Right lobe of liver (tissue), 6 donors: ENCODE data around the gene ZNF567. TPM values are rescaled to one million over a fixed set of nuclear protein-coding genes. Genes with fewer than 3 reads are reported as not detected.
"Not testable (repeated sequence)": the region's sequence is repeated elsewhere in the genome, so short reads cannot be mapped to it uniquely, and the experiment has no call there.

ENCODE experiments used
- ATAC-seq, 4 donors: fragments of 200-7000 bp; cut with Tn5 transposase; one replicate each; pipeline ENCODE4 v1.9.1; 2020; ENCODE audit warnings: mild to moderate bottlenecking in 4 of 4, moderate library complexity in 4 of 4
- DNase-seq, 3 donors: peaks; one replicate each; pipeline ENCODE4 v3.0.0-alpha.2; 2020
- H3K27ac ChIP-seq, 3 donors: fragments of 200-600 bp; one replicate each; pipeline ENCODE4 v1.8.0; 2022
- H3K27me3 ChIP-seq, 2 donors: fragments of 200-600 bp; one replicate each; pipeline ENCODE4 v1.8.0; 2022
- H3K36me3 ChIP-seq, 4 donors: fragments of 200-600 bp; sonication (generic) in 1 of 4; one replicate each; pipeline versions ENCODE4 v1.5.1 to v1.8.0; 2017 to 2022; ENCODE audit warnings: control low read depth in 1 of 4
- H3K4me1 ChIP-seq, 4 donors: fragments of 200-600 bp; sonication (generic) in 1 of 4; one replicate each; pipeline versions ENCODE4 v1.5.1 to v1.8.0; 2017 to 2022; ENCODE audit warnings: control low read depth in 1 of 4
- H3K4me3 ChIP-seq, 3 donors: fragments of 200-600 bp; one replicate each; pipeline ENCODE4 v1.8.0; 2022
- H3K9me3 ChIP-seq, 4 donors: fragments of 200-600 bp; sonication (generic) in 1 of 4; one replicate each; pipeline versions ENCODE4 v1.5.1 to v1.8.0; 2017 to 2022; ENCODE audit warnings: control low read depth in 1 of 4
- CTCF ChIP-seq, 4 donors: fragments of 200-600 bp in 3 of 4; fragments of 450-650 bp in 1 of 4; IDR thresholded peaks; one replicate each; pipeline versions ENCODE4 v1.5.1 to v1.8.0; 2016 to 2022; ENCODE audit warnings: antibody characterized with exemption in 4 of 4, mild to moderate bottlenecking in 2 of 4
- POLR2A ChIP-seq: fragments of 450-650 bp; IDR thresholded peaks from one replicate; pipeline ENCODE4 v1.6.1; 2017; ENCODE audit warnings: antibody characterized with exemption, mild to moderate bottlenecking
- WGBS: methylation state at CpG from one replicate; pipeline ENCODE4 v1.1.6; 2018; ENCODE audit warnings: low coverage, low lambda C conversion rate; ENCODE audit not compliant: insufficient coverage; ENCODE audit errors: missing lambda C conversion rate; 5-methylcytosine and 5-hydroxymethylcytosine counted together
- intact Hi-C, 2 donors: fragments of 100-400 bp; cut with DNase I; formaldehyde crosslinking; loops; one replicate each; pipeline versions ENCODE4 v1.11.2 to v1.14.1; 2022
- total RNA-seq, 6 experiments: library from RNA; depleted of rRNA in 2 of 6; stranded (reverse); fragments of >200 nt in 2 of 6; fragmentation: NEBNext Ultra II Directional in 3 of 6; extraction: Animal tissue kit (Norgen Biotek cat#: 25700) in 3 of 6; gene quantifications; one replicate each; pipeline versions ENCODE4 v1.1.0 to v1.2.4, GENCODE V29; 2016 to 2023
- donor health status: DM: no; HTN: yes; CAD: no.
- donor health status: DM: no; HTN: no; CAD: no.
- donor health status: DM: no; HTN: no; CAD: no.
- donor health status: DM: no; HTN: yes; CAD: no.
- donor health status: DM: no; HTN: yes; CAD: no.

ZNF567 gene
- total RNA-seq, 6 experiments from 2014 or later = 1.1 to 3.4 (median 2.0) TPM

GRCh38 chr19:36709423-36709822 lies 22.0 kb downstream of the ZNF567 start:
- no peak overlapping the region for H3K27ac ChIP-seq
- DNase-seq (no peak), ATAC-seq (no peak)
- H3K36me3 ChIP-seq = peaks cover 0 to 36% (median 16%) of the 10 kb centered on the region in 4 donors
- no peak for TF ChIP-seq POLR2A
- no peak for TF ChIP-seq CTCF (IDR thresholded peaks at IDR 0.05)
- intact Hi-C loops = no loop called here
- H3K4me3 ChIP-seq = no peak overlapping the region
- no peaks in the 10 kb centered on the region for H3K27me3 ChIP-seq
- 95% methylated on average over 2 of the region's 2 CpGs for WGBS
- H3K4me1 ChIP-seq = no peaks in the 10 kb centered on the region
- H3K9me3 ChIP-seq = peaks cover 3 to 71% (median 35%) of the 10 kb centered on the region in 4 donors

GRCh38 chr19:36719687-36720556 lies 32.5 kb downstream of the ZNF567 start:
- intact Hi-C loops = no loop called here
- DNase-seq = no peak
- H3K4me3 ChIP-seq = no peak overlapping the region
- peaks cover 8 to 80% (median 62%) of the 10 kb centered on the region in 4 donors for H3K9me3 ChIP-seq
- TF ChIP-seq CTCF (IDR thresholded peaks at IDR 0.05) (no peak), POLR2A (no peak)
- H3K36me3 ChIP-seq = peaks cover 0 to 60% (median 12%) of the 10 kb centered on the region in 4 donors
- no peaks in the 10 kb centered on the region for H3K27me3 ChIP-seq
- no peaks in the 10 kb centered on the region for H3K4me1 ChIP-seq
- WGBS = 97% methylated on average over 9 of the region's 10 CpGs
- no peak overlapping the region for H3K27ac ChIP-seq
- no peak for ATAC-seq

GRCh38 chr19:36736166-36736565 lies 48.8 kb downstream of the ZNF567 start:
- 73% methylated on average over 5 of the region's 9 CpGs for whole genome bisulfite sequencing

GRCh38 chr19:36745870-36746269 lies 58.5 kb downstream of the ZNF567 start:
- peaks cover 0 to 28% (median 6%) of the 10 kb centered on the region in 4 donors for H3K36me3 ChIP-seq

More at GRCh38 chr19:36736166-36736565, 48.8 kb downstream of the ZNF567 start:
- ATAC-seq, H3K4me3 ChIP-seq, H3K4me1 ChIP-seq, DNase-seq, H3K36me3 ChIP-seq, intact Hi-C loops, H3K27ac ChIP-seq, H3K27me3 ChIP-seq: not testable (repeated sequence)
- H3K9me3 ChIP-seq = peaks cover 15 to 75% (median 25%) of the 10 kb centered on the region in 4 donors

More at GRCh38 chr19:36745870-36746269, 58.5 kb downstream of the ZNF567 start:
- H3K27me3 ChIP-seq = no peaks in the 10 kb centered on the region
- ATAC-seq (no peak), DNase-seq (no peak)
- intact Hi-C loops = no loop called here
- no peaks in the 10 kb centered on the region for H3K4me1 ChIP-seq
- H3K4me3 ChIP-seq = no peak overlapping the region
- H3K9me3 ChIP-seq = peaks cover 0 to 95% (median 42%) of the 10 kb centered on the region in 4 donors
- H3K27ac ChIP-seq = no peak overlapping the region
- no peak for TF ChIP-seq POLR2A
- no peak for TF ChIP-seq CTCF (IDR thresholded peaks at IDR 0.05)
- 98% methylated on average over 4 of the region's 4 CpGs for WGBS
